ENCODE measurements around the gene GALNT4.

The GALNT4 gene

DNA sequence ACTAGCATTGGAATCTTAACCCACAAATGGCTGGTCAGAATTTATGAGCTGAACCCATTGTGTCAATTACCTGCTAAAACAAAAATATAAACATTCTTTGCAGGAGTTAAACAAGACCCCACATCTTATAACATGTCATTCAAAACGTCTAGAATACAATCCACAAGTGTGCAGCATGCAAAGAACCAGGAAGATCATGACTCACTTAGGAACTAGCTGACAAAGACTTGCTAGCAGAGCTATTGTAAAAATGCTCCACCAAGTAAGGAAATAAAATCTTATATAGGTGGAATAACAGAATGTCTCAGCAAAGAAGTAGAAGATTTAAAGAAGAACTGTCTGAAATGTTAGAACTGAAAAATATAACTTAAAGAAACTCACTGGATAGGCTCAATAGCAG is 27.8 kb upstream of the GALNT4 start:
- Histone ChIP-seq H3K27ac (ENCODE audit: poor library complexity, severe bottlenecking) (no peak overlapping the region), H3K27me3 (ENCODE audit: insufficient read depth, poor library complexity, severe bottlenecking) (no peaks in the 10 kb centered on the region), H3K9me3 (ENCODE audit: severe bottlenecking) (no peaks in the 10 kb centered on the region), H3K4me3 (ENCODE audit: severe bottlenecking) (no peak overlapping the region), H3K36me3 (ENCODE audit: low read depth) (no peaks in the 10 kb centered on the region), H3K4me1 (ENCODE audit: insufficient read depth, poor library complexity, severe bottlenecking) (no peaks in the 10 kb centered on the region)
- TF ChIP-seq CTCF (IDR thresholded peaks at IDR 0.05; ENCODE audit: poor library complexity, severe bottlenecking) = no peak
- ATAC-seq (ENCODE audit: low read depth) (no peak), DNase-seq (ENCODE audit: low spot score) (no peak)

DNA sequence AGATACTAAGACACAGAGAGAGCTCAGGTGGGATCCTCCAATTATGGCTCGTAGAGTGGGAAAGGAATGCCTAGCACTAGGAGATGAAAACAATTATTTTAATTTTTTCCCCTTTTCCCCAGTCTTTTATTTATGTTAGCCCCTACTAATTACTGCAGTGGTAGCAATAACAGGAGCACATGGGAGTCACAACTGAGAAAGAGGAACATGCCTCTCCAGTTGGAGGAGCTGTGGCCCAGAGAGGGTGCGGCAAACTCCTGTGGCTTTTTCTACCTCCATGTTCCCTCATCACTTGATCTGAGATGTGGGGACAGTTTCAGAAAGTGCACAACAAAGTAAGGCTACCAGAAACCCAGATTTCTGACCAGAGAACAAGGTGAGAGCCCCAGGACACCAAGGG is 27.2 kb upstream of the GALNT4 start:
- ATAC-seq (ENCODE audit: low read depth) = no peak
- H3K4me1 ChIP-seq (ENCODE audit: insufficient read depth, poor library complexity, severe bottlenecking) = no peaks in the 10 kb centered on the region
- no peaks in the 10 kb centered on the region for H3K9me3 ChIP-seq (ENCODE audit: severe bottlenecking)
- H3K4me3 ChIP-seq (ENCODE audit: severe bottlenecking) = no peak overlapping the region
- H3K36me3 ChIP-seq (ENCODE audit: low read depth) = no peaks in the 10 kb centered on the region
- no peak for TF ChIP-seq CTCF (IDR thresholded peaks at IDR 0.05; ENCODE audit: poor library complexity, severe bottlenecking)
- DNase-seq (ENCODE audit: low spot score) = no peak
- no peaks in the 10 kb centered on the region for H3K27me3 ChIP-seq (ENCODE audit: insufficient read depth, poor library complexity, severe bottlenecking)
- no peak overlapping the region for H3K27ac ChIP-seq (ENCODE audit: poor library complexity, severe bottlenecking)

DNA sequence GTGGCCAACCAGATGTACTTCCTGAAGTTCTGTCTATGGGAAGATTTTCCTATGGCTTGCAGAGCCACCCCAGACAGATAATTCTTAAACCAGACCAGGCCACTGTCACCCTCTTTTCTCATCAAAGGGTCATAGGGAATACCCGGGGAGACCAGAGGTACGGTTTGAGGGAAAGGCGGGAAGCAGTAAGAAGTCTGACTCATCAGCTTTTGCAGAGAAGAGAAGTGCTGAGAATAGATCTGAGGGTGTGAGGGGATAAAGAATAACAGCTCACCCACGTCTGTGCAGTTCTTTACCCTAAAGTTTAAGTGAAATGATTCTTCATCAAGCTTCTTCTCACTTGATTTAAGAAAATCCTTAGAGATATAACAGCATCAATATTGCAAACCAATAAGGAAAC is 22.5 kb upstream of the GALNT4 start:
- no peaks in the 10 kb centered on the region for H3K4me1 ChIP-seq (ENCODE audit: insufficient read depth, poor library complexity, severe bottlenecking)
- DNase-seq (ENCODE audit: low spot score) (no peak), ATAC-seq (ENCODE audit: low read depth) (no peak)
- H3K36me3 ChIP-seq (ENCODE audit: low read depth) = no peaks in the 10 kb centered on the region
- no peak overlapping the region for H3K4me3 ChIP-seq (ENCODE audit: severe bottlenecking)
- no peak overlapping the region for H3K27ac ChIP-seq (ENCODE audit: poor library complexity, severe bottlenecking)
- no peaks in the 10 kb centered on the region for H3K27me3 ChIP-seq (ENCODE audit: insufficient read depth, poor library complexity, severe bottlenecking)
- no peaks in the 10 kb centered on the region for H3K9me3 ChIP-seq (ENCODE audit: severe bottlenecking)
- TF ChIP-seq CTCF (IDR thresholded peaks at IDR 0.05; ENCODE audit: poor library complexity, severe bottlenecking) = no peak

DNA sequence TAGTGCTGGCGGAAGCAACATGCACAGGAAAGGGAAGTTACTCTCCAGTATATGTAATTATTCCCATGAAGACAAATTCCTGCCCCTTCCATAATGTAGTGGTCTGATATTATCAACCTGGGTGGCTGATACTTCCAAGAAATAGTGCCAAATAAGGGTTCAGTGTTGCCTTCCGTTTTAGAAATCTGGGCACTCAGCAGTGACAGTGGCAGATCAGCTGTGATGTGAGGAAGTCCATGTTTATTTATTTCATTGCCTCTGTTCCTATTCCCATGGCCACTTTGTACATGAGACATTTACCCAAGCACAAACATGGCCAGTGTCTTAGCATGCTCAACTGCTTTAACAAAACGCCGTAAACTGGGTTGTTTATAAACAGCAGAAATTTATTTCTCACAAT is 21.6 kb upstream of the GALNT4 start:
- H3K27ac ChIP-seq (ENCODE audit: poor library complexity, severe bottlenecking) = no peak overlapping the region
- ATAC-seq (ENCODE audit: low read depth) (no peak), DNase-seq (ENCODE audit: low spot score) (no peak)
- no peaks in the 10 kb centered on the region for H3K27me3 ChIP-seq (ENCODE audit: insufficient read depth, poor library complexity, severe bottlenecking)
- no peaks in the 10 kb centered on the region for H3K9me3 ChIP-seq (ENCODE audit: severe bottlenecking)
- no peak for TF ChIP-seq CTCF (IDR thresholded peaks at IDR 0.05; ENCODE audit: poor library complexity, severe bottlenecking)
- H3K4me1 ChIP-seq (ENCODE audit: insufficient read depth, poor library complexity, severe bottlenecking) = no peaks in the 10 kb centered on the region
- H3K36me3 ChIP-seq (ENCODE audit: low read depth) = no peaks in the 10 kb centered on the region
- no peak overlapping the region for H3K4me3 ChIP-seq (ENCODE audit: severe bottlenecking)

DNA sequence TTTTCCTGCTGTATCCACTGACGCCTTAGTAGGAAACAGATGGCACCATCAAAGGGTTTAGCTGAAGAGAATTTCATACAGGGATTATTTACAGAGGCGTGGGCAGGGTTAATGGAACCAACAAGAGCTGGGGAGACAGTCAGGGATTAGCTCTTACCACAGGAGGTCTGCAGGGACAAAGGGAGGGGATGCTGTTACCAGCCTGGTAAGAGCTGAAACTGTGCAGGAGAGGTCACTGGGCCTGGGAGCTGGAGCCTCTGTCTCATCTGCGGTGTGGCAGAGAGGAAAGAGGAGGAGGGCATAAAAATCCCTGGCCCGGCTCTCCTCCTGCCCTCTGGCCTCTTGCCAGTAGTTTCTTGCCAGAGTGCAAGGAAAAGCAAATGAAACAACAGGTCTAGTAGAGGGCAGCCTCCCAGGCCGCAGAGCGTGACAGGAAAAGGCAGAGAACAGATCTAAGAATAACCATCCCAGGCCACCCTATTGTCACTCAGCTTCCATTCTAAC is 20.1 kb upstream of the GALNT4 start:
- TF ChIP-seq CTCF (IDR thresholded peaks at IDR 0.05; ENCODE audit: poor library complexity, severe bottlenecking) = no peak
- Histone ChIP-seq H3K4me1 (ENCODE audit: insufficient read depth, poor library complexity, severe bottlenecking) (no peaks in the 10 kb centered on the region), H3K27ac (ENCODE audit: poor library complexity, severe bottlenecking) (no peak overlapping the region), H3K4me3 (ENCODE audit: severe bottlenecking) (no peak overlapping the region), H3K27me3 (ENCODE audit: insufficient read depth, poor library complexity, severe bottlenecking) (no peaks in the 10 kb centered on the region), H3K36me3 (ENCODE audit: low read depth) (no peaks in the 10 kb centered on the region), H3K9me3 (ENCODE audit: severe bottlenecking) (no peaks in the 10 kb centered on the region)
- ATAC-seq (ENCODE audit: low read depth) = peak; percentile 14; the same call in 1 of the 3 replicates
- no peak for DNase-seq (ENCODE audit: low spot score)
